Keratinocyte (primary cell): Measurements from ENCODE around the gene DGCR8. TPM values are rescaled to one million over a fixed set of nuclear protein-coding genes. Genes with fewer than 3 reads are reported as not detected.

Source experiments
- DNase-seq: peaks from one replicate; pipeline ENCODE4 v3.0.0-alpha.2; 2011; ENCODE audit warnings: low read depth, missing footprints, low spot score
- FAIRE-seq: peaks from 2 replicates; lab custom pipeline; 2011; peaks lifted over from hg19 to GRCh38; lab: Jason Lieb, UNC
- H2AFZ ChIP-seq: 2 replicates; pipeline ENCODE4 v1.6.0; 2012; ENCODE audit warnings: low read length, control low read depth, inconsistent platforms; ENCODE audit not compliant: control insufficient read depth
- H3K27ac ChIP-seq: 2 replicates; pipeline ENCODE4 v1.5.1; 2011; ENCODE audit warnings: low read length; ENCODE audit not compliant: control insufficient read depth, insufficient read depth
- H3K27me3 ChIP-seq: 3 replicates; pipeline ENCODE4 v1.6.0; 2011; ENCODE audit warnings: low read length; ENCODE audit not compliant: control insufficient read depth, insufficient read depth; ENCODE audit errors: extremely low read depth
- H3K36me3 ChIP-seq, 2 experiments: 2 replicates in 1 of 2; 3 replicates in 1 of 2; pipeline ENCODE4 v1.5.1; 2011; ENCODE audit warnings: low read length in 2 of 2, mild to moderate bottlenecking in 1 of 2; ENCODE audit not compliant: control insufficient read depth in 2 of 2, insufficient read depth in 2 of 2; ENCODE audit errors: extremely low read depth in 1 of 2
- H3K4me1 ChIP-seq: 3 replicates; pipeline ENCODE4 v1.5.1; 2011; ENCODE audit warnings: low read length; ENCODE audit not compliant: control insufficient read depth, insufficient read depth; ENCODE audit errors: extremely low read depth
- H3K4me2 ChIP-seq: 3 replicates; pipeline ENCODE4 v1.6.0; 2011; ENCODE audit warnings: low read depth, low read length; ENCODE audit not compliant: control insufficient read depth, insufficient read depth; ENCODE audit errors: extremely low read depth
- H3K4me3 ChIP-seq, 3 experiments: fragments of 200-600 bp in 1 of 3; sonication (generic) in 1 of 3; 2 replicates in 2 of 3; 3 replicates in 1 of 3; pipeline ENCODE4 v1.5.1; 2011 to 2016; ENCODE audit warnings: low read length in 3 of 3, mild to moderate bottlenecking in 3 of 3, control low read depth in 2 of 3, inconsistent platforms in 1 of 3, low read depth in 1 of 3, mixed read lengths in 1 of 3, mixed run types in 1 of 3, moderate library complexity in 1 of 3; ENCODE audit not compliant: control insufficient read depth in 2 of 3, insufficient read depth in 2 of 3; ENCODE audit errors: extremely low read depth in 1 of 3
- H3K79me2 ChIP-seq: 2 replicates; pipeline ENCODE4 v1.6.0; 2012; ENCODE audit warnings: low read length; ENCODE audit not compliant: control insufficient read depth, insufficient read depth
- H3K9ac ChIP-seq: 3 replicates; pipeline ENCODE4 v1.6.0; 2011; ENCODE audit warnings: low read length; ENCODE audit not compliant: control insufficient read depth, insufficient read depth; ENCODE audit errors: extremely low read depth
- H3K9me1 ChIP-seq: 3 replicates; pipeline ENCODE4 v1.6.0; 2011; ENCODE audit warnings: low read length; ENCODE audit not compliant: control insufficient read depth, insufficient read depth; ENCODE audit errors: extremely low read depth
- H3K9me3 ChIP-seq: 2 replicates; pipeline ENCODE4 v1.5.1; 2012; ENCODE audit warnings: low read depth, low read length; ENCODE audit not compliant: control insufficient read depth
- H4K20me1 ChIP-seq: 3 replicates; pipeline ENCODE4 v1.6.0; 2011; ENCODE audit warnings: low read length; ENCODE audit not compliant: control insufficient read depth, insufficient read depth; ENCODE audit errors: extremely low read depth
- CTCF ChIP-seq, 3 experiments: IDR thresholded peaks in 1 of 3; conservative IDR thresholded peaks in 1 of 3; optimal IDR thresholded peaks in 1 of 3; 2 replicates in 2 of 3; 3 replicates in 1 of 3; pipeline versions ENCODE3 to v1.5.1; 2011; ENCODE audit warnings: low read length in 3 of 3, mild to moderate bottlenecking in 3 of 3, moderate library complexity in 2 of 3, control low read depth in 1 of 3, inconsistent platforms in 1 of 3; ENCODE audit not compliant: insufficient read depth in 2 of 3; ENCODE audit errors: extremely low read depth in 1 of 3
- EZH2 ChIP-seq: IDR thresholded peaks from one replicate; pipeline ENCODE4 v1.6.1; 2012; ENCODE audit warnings: inconsistent platforms, mild to moderate bottlenecking, low read length, moderate library complexity
- dilution Hi-C: fragments of 300-500 bp; cut with MboI; formaldehyde crosslinking; loops from one replicate; pipeline ENCODE4 v1.7.0; 2020; ENCODE audit warnings: low sequenced_read_pairs; ENCODE audit not compliant: extremely low pct_ligation_motif_present
- polyA plus RNA-seq, 5 experiments: library from polyadenylated mRNA; depleted of rRNA in 3 of 5; stranded (reverse) in 3 of 5; stranded (forward) in 1 of 5; unstranded in 1 of 5; fragments of >200 nt; gene quantifications; 1 replicate in 1 of 5; 2 replicates in 3 of 5; 3 replicates in 1 of 5; pipeline versions ENCODE4 v1.2.1 to v1.2.3, GENCODE V29; 2011 to 2012; ENCODE audit warnings: missing spikeins in 2 of 5, low read depth in 1 of 5, low replicate concordance in 1 of 5

DGCR8 gene
- polyA plus RNA-seq, 1 donor (not counting 4 experiments of a cell fraction or from before 2014, with no cell fraction given) = 17.2 TPM

- FAIRE-seq (no peak), DNase-seq (no peak)
- H3K9me3 ChIP-seq = no peaks in the 10 kb centered on the region
- H3K27me3 ChIP-seq = no peaks in the 10 kb centered on the region
- TF ChIP-seq CTCF (optimal IDR thresholded peaks at IDR 0.05 in 1 of 3, IDR thresholded peaks at IDR 0.05 in 1 of 3, conservative IDR thresholded peaks at IDR 0.05 in 1 of 3; ENCODE audit: extremely low read depth in 1 of 3, insufficient read depth in 2 of 3, low read length in 3 of 3) (no peak), EZH2 (no peak)
- no peaks in the 10 kb centered on the region for H3K4me1 ChIP-seq
- no peaks in the 10 kb centered on the region for H3K9me1 ChIP-seq
- H3K27ac ChIP-seq = no peak overlapping the region
- H2AFZ ChIP-seq = no peak overlapping the region
- peaks cover 54 to 66% of the 10 kb centered on the region in 2 experiments for H3K36me3 ChIP-seq
- H3K9ac ChIP-seq = no peak overlapping the region
- H3K79me2 ChIP-seq = peaks cover 25% of the 10 kb centered on the region
- no peak overlapping the region for H3K4me2 ChIP-seq
- dilution Hi-C loops = no loop called here
- H4K20me1 ChIP-seq = no peaks in the 10 kb centered on the region
- H3K4me3 ChIP-seq = no peak overlapping the region
Measured at GRCh38 chr22:20106849-20107237, 26.8 kb downstream of the DGCR8 start.

GRCh38 chr22:20107471-20107901 is 27.4 kb downstream of the DGCR8 start:
- H4K20me1 ChIP-seq = no peaks in the 10 kb centered on the region
- FAIRE-seq = no peak

More at GRCh38 chr22:20107471-20107901, 27.4 kb downstream of the DGCR8 start:
- H3K4me3 ChIP-seq = no peak overlapping the region
- no peaks in the 10 kb centered on the region for H3K27me3 ChIP-seq
- DNase-seq = no peak
- peaks cover 19% of the 10 kb centered on the region for H3K79me2 ChIP-seq
- no peak overlapping the region for H3K4me2 ChIP-seq
- no peak overlapping the region for H3K27ac ChIP-seq
- no peaks in the 10 kb centered on the region for H3K9me1 ChIP-seq
- H3K9ac ChIP-seq = no peak overlapping the region
- no peak overlapping the region for H2AFZ ChIP-seq
- dilution Hi-C loops = no loop called here
- H3K4me1 ChIP-seq = no peaks in the 10 kb centered on the region
- H3K36me3 ChIP-seq = peaks cover 53 to 65% of the 10 kb centered on the region in 2 experiments
- no peaks in the 10 kb centered on the region for H3K9me3 ChIP-seq
- TF ChIP-seq EZH2 (no peak), CTCF (optimal IDR thresholded peaks at IDR 0.05 in 1 of 3, IDR thresholded peaks at IDR 0.05 in 1 of 3, conservative IDR thresholded peaks at IDR 0.05 in 1 of 3; ENCODE audit: extremely low read depth in 1 of 3, insufficient read depth in 2 of 3, low read length in 3 of 3) (no peak)
